Stimulated activated CD4-positive, alpha-beta T cell treated with anti-CD3 and anti-CD28 coated beads, TNF-alpha, amount 100 ng/mL, for 4 hours (primary cell): ENCODE data around the gene CERS1.

Experiments used
- DNase-seq, 3 experiments: peaks; one replicate each; pipeline ENCODE4 v3.0.0-alpha.2; 2020; ENCODE audit warnings: low read depth in 3 of 3

Gene CERS1, protein sequence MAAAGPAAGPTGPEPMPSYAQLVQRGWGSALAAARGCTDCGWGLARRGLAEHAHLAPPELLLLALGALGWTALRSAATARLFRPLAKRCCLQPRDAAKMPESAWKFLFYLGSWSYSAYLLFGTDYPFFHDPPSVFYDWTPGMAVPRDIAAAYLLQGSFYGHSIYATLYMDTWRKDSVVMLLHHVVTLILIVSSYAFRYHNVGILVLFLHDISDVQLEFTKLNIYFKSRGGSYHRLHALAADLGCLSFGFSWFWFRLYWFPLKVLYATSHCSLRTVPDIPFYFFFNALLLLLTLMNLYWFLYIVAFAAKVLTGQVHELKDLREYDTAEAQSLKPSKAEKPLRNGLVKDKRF

DNA sequence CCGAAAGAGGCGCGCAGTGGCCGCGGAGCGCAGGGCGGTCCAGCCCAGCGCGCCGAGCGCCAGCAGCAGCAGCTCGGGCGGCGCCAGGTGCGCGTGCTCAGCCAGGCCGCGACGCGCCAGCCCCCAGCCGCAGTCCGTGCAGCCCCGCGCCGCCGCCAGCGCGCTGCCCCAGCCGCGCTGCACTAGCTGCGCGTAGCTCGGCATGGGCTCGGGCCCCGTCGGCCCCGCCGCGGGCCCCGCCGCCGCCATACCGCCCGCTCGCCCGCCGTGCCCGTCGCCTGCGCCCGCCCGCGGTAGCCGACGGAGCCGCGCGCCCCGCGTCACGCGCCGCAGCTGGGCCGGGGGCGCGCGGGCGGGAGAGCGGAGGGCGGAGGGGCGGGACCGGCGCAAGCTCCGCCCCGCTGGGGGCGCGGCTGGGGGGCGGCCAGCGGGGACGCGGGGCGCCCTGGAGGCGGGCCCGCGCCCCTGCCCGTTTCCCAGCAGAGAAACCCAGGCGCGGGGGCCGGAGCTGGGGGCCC, at the start of gene CERS1:
CERS1 (minus strand) TSS at position 335 of the 518 bp plus-strand sequence; CDS start at position 249, 86 bp downstream.
- DNase-seq: no peak

DNA sequence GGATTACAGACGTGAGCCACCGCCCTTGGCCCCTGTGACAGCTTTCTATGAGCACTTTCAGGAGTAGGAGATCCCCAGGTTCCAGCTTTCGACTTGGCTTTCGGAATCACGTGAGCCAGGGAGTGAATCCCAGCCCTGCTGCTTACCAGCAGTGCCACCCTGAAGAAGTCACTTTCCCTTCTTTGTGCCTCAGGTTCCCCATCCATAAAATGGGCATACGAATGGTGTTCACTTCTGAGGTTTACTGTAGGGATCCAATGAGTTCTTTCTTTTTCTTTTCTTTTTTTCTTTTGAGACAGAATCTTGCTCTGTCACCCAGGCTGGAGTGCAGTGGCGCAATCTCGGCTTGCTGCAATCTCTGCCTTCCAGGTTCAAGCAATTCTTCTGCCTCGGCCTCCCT, 49.3 kb upstream of the CERS1 start:
- no peak for DNase-seq

DNA sequence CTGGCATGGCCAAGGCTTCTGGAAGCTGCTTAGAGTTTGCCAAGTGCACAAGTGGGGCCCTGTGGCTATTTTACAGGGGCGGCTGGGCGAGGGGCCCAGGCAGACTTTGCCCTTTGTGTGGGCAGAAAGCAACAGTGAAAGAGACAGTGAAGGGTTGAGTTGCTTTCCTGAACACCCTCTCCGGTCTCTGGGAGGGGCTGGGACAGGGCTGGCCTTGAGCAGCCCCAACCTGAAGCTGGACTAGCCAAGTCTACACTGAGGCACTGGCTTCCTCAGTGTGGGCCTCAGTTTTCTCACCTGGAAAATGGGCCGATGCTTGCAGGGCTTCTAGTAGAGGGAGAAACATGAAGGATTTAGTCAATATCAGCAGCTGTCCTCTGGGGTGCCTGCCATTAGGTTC, 47.5 kb upstream of the CERS1 start:
- DNase-seq: no peak

DNA sequence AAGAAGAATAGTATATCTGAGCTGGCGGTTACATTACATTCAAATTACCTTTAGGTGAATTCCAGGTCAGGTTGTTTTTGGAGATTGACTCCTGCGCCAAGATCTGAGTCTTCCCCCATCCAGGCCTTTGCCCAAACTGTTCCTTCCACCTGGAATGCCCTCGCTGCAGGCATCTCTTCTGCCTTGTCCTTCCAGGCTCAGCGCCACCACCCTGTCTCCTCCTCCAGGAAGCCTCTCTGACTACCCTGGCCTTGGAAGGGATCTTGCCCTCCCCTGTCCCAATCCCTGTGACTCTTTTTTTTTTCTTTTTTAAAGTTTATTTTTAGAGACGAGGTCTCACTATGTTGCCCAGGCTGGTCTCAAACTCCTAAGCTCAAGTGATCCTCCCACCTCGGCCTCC, 46.7 kb upstream of the CERS1 start:
- DNase-seq: no peak

DNA sequence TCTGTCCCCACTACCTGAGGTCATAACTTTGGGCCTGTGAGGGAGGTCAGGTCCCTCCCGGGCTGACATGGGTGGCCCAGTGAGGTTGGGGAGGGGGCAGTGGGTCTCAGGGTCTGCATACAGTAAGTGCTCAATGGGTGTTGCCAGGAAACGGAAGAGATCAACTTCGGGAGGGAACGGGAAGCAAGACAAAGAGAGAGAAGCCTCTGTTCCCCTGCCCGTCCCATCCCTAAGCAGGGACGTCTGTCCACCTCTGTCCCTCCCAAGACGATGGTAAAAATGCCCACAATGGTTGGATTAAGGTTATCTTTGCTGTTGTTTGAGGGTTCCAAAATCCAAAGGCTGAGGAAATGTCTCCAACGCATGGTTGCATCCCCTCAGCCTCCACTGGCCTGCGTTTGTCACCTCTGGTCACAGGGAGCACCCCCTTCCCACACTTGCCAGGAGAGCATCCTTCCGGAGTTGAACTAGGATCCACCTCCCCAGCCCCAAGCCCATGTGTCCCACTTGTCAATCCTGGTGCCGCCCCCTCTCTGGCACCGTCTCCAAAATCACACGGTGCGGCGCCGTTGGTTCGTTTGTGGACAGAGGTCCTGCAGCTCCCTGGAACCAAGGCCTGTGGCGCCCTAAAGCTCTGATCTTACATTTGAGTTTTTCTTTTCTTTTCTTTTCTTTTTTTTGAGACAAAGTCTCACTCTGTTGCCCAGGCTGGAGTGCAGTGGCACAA, 45.8 kb upstream of the CERS1 start:
- DNase-seq: no peak

DNA sequence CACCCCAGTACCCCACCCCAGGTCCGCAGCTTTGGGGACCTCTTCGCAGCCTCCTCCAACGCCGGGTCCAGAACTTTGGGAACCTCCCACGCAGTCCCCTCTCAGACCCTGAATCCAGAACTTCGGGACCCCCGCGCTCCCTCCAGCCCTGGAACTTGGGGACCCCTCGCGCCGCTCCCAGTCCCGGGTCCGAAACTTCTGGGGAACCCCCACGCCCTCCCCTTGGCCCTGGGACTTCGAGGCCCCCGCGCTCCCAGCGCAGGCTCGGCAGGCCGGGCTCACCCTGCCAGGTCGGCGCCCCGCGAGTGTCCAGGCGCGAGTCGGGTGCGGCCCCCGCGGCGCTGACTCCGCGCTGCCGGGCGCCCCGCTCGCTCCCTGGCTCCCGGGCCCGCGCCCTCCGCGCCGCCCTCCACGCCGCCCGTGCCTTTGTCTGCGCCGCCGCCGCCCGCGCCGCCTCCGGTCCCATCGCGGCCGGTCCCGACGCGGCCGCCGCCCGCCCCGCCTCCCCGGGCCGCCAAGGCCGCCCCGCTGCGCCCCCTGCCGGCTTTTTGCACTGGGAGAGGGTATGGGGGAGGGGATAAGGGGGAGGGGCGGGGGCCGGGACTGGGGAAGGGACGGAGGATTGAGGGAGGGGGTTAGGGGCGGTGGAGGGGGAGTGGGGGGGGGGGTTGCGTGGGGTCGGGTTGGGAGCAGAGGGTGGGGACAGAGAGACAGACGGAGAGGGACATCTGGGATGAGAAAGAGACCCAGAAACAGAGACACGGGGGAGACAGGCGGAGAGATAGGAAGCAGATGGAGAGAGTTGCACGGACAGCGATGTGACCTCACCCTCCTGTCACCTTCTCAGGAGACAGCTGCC, 45.0 kb upstream of the CERS1 start, which contains the start of gene HOMER3:
HOMER3 (minus strand) TSS at position 449 of the 859 bp plus-strand sequence. CDS start 2,235 bp downstream, outside the sequence.
- DNase-seq: peak; percentile 59 to 72 (median 62)

DNA sequence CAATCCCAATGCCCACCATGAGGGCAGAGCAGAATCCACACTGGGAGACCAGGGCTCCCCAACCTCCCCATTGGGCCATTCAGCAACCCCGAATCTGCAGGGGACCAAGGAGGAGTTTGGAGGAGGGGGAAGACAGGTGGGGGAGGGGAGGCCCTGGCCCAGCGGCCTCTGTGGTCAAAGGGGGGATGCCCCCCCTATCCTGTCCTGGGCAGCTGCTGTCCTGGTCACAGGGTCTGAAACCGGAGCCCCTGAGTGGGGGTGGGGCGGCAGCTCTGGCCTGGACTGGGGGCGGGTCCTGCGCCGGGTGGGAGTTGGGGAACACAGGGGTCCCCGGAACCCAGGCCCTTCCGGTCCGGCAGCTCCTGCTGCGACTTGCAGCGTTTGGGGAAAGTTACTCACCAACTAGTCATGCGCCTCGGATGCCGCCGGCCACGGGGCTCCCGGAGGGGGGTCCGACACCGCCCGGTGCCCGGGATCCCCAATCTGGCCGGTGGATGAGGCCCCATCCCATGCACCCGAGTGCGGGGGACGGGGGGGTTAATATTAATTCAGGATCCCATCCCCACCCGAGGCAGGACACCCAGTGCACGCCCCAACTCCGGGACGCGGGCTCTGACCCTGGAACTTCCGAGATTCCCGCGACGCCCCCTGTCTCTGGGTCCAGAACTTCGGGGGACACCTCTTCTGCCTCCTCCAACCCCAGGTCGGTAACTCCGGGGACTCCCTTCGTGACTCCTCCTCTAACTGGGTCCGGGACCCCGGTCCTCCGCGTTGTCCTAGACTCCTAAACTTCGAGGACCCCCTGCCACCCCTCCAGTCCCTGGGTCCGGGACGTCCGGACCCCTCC, 44.2 kb upstream of the CERS1 start:
- no peak for DNase-seq

DNA sequence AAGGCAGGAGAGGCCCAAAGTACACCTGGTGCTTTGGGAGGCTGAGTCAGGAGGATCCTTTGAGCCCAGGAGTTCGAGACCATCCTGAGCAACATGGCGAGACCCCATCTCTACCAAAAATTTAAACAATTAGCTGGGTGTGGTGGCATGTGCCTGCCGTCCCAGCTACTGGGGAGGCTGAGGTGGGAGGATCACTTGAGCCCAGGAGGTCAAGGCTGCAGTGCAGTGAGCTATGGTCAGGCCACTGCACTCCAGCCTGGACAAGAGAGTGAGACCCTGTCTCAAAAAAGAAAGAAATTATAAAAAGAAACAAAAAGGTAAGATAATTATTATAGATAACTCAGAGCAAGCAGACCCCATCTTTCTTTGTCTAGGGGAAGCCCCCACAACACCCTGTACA, 43.2 kb upstream of the CERS1 start:
- no peak for DNase-seq

DNA sequence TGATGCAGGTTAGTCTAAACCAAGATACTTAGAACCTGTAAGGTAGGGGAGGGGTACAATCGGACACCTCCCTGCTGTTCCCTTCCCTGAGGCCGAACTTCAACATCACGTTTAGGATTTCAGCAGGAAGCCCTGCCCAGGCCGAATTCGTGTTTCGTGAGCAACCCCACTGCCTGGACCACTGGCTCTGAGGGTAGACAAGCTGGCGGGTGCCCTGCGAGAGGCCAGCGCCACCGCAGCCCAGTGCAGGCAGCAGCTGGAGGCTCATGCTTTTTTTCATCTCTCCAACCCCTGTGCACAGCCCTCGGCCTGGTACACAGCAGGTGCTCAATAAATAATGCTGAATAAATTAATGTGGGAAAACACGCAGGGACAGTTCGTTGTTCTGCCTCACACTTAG, 37.3 kb upstream of the CERS1 start:
- DNase-seq: no peak

DNA sequence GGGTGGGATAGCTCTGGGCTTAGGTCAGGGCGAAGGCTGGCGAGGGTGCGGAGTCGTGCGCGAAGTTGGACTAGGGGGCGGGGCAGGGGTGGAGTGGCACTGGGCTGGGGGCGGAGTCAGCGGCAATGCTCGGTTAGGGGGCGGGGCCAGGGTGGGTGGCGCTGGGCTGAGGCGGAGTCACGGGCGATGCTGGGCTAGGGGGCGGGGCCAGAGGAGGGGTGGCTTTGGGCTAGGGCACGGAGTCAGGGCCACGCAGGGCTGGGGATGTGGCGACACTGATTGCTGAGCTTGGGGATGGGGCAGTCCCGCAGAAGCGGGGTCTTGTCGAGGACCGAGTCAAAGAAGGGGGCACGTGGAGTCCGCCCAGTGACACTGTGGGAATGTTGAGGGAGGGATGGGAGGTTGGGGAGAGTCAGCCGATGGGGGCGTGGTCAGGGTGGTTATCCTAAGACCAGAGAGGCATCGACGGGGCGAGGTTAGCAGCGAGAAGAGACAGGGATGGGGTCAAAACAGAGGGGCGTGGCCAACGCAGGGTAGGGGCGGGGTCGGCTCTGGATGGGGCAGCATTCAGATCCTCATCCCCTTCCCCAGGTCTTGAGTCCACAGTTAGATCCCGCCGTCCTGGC, 36.4 kb upstream of the CERS1 start:
- DNase-seq: peak; percentile 71 to 76 (median 74)

DNA sequence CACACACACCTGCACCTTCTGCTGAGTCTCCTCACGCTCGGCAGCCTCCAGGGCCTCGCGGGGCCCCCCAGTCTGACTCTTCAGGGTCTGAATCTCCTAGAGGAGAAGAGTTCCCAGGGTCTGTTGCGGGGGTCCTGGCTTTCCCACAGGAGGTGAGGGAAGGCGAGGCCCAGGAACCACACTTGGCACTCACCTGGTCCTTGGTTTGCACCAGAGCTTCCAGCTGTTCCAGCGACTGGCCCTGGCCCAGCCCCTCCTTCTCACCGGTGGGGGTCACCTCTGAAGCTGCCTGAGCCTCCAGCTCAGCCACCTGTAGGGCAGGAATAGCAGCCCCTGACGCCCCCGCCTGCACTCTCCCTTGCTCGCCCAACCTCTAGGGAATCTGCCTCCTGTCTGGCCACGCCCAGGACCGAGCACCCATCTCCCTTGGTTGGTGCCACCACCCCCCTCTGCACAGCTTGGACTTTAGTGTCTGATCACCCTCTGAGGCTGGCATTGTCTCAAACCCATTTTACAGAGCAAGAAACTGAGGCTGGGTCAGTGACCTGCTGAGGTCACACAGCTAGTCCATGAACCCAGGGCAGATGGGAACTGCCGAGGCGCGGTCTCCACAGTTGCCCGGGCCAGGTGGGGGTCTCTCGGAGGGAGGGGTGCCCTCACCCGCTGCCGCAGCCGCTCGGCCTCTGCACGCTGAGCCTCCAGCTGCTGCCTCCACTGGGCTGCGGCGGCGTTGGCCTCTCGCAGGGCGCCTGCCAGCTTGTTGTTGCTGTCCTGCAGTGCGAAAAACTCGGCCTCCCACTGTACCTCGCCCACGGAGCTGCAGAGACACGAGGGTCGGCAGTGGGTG, 35.6 kb upstream of the CERS1 start:
- no peak for DNase-seq

DNA sequence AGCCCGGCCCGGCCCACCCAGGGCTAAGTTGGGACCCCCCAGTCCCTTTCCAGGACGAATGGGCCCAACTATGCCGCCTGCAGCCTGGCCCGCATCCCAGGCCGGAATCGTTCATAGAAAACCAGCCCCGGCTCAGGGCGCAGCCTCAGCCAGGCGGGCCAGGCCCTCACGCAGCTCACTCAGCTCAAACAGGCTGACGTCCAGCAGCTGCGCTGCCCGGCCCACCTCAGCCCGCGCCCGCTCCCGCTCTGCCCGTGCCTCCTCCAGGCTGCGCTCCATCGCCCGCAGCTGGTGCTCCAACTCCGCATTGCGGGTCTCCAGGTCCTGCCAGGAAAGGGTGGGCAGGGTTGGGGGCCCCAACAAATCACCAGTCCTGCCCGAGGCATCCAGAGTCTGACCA, 33.4 kb upstream of the CERS1 start:
- no peak for DNase-seq

DNA sequence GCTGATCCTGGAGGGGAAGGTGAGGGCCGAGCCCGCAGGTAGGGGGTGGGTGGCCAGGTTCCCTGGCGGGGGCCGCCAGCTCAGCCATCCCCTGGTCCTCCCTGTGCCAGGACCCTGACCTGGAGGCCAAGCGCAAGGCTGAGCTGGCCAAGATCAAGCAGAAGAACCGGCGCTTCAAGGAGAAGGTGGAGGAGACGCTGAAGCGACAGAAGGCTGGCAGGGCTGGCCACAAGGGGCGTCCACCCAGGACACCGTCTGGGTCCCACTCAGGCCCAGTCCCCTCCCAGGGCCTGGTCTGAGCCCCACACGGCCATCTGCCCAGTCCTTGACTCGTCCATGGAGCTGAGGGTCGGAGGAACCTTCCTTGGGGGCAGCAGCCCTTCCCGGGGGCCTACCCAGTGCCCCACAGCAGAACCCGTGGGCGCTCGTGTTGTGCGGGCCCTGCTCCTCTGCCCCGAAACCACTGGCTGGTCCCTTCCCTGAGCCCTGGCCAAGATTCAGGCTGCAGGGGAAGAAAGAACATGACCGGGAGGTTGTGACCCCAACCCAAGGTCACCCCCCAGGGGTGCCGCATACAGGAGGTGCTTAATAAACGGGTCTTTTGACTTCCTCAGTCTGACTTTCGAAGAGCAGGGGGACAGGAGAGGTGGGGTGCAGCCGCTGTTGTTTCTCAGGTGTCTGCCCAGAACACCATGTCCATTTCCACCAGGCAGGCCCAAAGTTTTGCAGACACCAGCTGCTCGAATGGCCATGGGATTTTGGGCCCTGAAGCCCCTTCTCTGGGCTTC, 32.3 kb upstream of the CERS1 start:
- no peak for DNase-seq

DNA sequence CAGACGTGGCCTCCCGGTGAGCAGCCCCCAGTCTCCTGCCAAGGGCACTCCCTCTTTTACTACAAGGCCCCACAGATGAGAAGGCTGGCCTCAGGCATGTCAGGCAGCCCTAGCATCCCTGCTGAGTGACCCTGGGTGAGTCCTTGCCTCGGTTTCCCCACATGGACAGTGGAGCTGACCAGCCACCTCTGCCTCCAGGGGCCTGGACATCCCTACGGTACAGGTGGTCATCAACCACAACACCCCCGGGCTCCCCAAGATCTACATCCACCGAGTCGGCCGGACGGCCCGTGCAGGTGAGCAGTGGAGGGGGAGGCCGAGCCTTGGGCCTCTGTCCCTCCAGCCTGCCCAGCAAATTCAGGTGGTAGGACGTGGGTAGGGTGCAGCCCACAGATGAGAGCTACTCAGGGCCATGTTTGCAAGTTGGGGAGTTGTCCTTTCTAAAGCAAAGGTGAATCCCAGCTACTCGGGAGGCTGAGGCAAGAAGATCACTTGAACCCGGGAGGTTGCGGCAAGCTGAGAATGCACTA, 28.8 kb upstream of the CERS1 start:
- DNase-seq: no peak

DNA sequence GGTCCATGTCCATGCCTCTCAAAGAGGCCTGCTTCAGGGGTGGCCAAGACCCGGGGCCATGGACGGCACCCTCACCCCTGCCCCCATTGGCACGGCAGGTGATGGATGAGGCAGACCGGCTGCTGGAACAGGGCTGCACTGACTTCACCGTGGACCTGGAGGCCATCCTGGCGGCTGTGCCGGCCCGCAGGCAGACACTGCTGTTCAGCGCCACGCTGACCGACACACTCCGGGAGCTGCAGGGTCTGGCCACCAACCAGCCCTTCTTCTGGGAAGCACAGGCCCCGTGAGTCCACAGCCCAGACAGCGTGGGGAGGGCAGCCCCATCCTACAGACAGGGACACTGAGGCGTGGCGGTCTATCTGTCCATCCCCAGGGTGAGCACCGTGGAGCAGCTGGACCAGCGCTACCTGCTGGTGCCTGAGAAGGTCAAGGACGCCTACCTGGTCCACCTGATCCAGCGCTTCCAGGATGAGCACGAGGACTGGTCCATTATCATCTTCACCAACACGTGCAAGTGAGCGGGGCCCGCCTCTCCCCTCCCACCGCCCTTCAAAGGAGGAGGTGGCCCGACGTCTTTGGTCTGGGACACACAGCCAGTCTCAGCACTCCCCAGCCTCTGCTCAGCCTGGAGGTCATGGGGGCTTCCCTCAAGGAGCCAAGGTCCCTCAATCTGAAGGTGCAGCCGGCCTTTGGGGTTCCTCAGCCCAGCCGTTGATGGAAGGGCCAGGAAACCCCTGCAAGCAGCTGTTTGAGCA, 26.4 kb upstream of the CERS1 start:
- DNase-seq: no peak

DNA sequence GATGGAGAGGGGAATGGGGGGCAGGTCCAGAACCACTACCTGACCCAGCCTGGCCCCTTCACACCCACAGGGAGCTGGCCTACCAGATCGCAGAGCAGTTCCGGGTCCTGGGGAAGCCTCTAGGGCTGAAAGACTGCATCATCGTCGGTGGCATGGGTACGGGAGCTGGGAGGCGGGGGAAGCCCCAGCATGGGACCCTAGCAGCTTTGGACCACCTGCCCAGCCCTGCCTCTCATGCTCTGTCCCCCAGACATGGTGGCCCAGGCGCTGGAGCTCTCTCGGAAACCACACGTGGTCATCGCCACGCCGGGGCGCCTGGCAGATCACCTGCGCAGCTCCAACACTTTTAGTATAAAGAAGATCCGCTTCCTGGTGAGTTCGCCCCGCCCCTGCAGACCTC, 25.6 kb upstream of the CERS1 start:
- DNase-seq: no peak

DNA sequence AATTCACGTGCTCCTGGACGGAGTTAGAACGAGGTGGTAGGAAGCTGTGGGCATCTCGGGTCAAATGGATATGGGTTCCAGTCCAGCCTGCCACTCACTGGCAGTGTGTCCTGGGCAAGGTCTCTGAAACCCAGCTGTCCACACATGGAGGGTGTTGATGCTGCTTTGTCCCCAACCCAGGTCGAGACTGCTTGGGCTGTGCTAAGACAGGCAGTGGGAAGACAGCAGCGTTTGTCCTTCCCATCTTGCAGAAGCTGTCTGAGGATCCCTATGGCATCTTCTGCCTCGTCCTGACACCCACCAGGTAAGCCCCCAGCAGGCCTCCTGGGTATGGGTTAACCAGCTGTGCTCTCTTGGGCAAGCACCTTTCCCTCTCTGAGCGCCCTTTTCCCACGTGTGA, 24.4 kb upstream of the CERS1 start:
- DNase-seq: no peak

DNA sequence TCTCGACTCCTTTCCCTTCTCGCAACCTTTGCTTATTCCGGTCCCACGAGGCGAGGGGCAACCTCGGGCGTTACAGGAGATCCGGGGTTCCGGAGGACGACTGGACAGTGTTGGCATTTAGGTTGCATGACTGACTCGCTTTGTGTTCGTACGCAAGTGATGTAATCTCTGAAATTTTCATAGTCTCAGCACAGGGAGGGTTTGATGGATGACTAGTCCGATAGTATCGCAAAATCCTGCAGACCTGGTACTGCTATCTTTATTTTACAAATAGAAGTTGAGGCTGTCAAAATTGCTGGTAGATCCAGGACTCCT, 23.9 kb upstream of the CERS1 start:
- no peak for DNase-seq
